Activated naive CD4-positive, alpha-beta T cell treated with anti-CD3 and anti-CD28 coated beads, Interleukin-2, amount 50 U/mL, for 24 hours (primary cell): ENCODE measurements around the gene GSTM3.
"Not testable (repeated sequence)": the region's sequence is repeated elsewhere in the genome, so short reads cannot be mapped to it uniquely, and the experiment has no call there.

Source experiments
- H3K27ac Mint-ChIP-seq: one replicate; pipeline ENCODE4 v1.8.0; 2021; ENCODE audit warnings: mild to moderate bottlenecking, mixed read lengths
- H3K27me3 Mint-ChIP-seq: one replicate; pipeline ENCODE4 v1.8.0; 2021; ENCODE audit warnings: mixed read lengths
- H3K36me3 Mint-ChIP-seq: one replicate; pipeline ENCODE4 v1.8.0; 2021; ENCODE audit warnings: mixed read lengths
- H3K4me1 Mint-ChIP-seq: one replicate; pipeline ENCODE4 v1.8.0; 2021; ENCODE audit warnings: mixed read lengths
- H3K4me3 Mint-ChIP-seq: one replicate; pipeline ENCODE4 v1.8.0; 2021; ENCODE audit warnings: mild to moderate bottlenecking, mixed read lengths
- H3K9me3 Mint-ChIP-seq: one replicate; pipeline ENCODE4 v1.8.0; 2021; ENCODE audit warnings: mixed read lengths

Gene GSTM3

DNA sequence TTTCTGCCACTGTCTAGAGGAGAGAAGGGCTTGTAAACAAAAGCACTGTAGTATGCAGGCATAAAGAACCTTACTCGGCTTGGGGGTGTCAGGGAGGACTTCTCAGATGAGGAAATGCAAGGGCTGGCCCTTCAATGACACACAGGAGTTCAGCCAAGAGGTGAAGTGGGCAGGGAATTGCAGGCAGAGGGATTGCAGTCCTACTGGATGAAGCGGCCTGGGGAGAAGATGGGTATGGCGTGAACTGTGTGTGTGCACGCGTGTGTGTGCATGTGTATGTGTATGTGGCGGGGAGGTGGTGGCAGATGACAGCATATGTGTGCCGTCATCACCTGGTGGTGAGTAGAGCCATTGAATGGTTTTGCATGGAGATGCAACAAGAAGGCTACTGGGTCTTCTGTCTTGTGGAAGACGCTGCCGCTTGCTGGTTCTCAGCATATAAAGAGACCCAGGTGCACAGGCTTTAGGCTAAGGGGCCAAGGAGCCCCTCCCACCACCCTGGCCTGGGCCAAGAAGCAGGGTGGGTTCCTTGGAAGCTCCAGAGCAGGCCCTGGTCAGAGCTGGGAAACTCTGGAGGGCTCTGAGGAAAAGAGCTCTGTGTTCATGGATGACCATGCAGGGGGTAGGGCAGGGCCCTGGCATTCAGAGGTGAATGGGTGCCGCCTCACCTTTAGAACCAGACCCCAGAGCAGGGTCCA is 26.9 kb upstream of the GSTM3 start:
- Mint-ChIP-seq H3K36me3 (no peaks in the 10 kb centered on the region), H3K4me1 (no peaks in the 10 kb centered on the region), H3K27me3 (no peaks in the 10 kb centered on the region), H3K4me3 (no peak overlapping the region), H3K9me3 (no peaks in the 10 kb centered on the region), H3K27ac (no peak overlapping the region)

DNA sequence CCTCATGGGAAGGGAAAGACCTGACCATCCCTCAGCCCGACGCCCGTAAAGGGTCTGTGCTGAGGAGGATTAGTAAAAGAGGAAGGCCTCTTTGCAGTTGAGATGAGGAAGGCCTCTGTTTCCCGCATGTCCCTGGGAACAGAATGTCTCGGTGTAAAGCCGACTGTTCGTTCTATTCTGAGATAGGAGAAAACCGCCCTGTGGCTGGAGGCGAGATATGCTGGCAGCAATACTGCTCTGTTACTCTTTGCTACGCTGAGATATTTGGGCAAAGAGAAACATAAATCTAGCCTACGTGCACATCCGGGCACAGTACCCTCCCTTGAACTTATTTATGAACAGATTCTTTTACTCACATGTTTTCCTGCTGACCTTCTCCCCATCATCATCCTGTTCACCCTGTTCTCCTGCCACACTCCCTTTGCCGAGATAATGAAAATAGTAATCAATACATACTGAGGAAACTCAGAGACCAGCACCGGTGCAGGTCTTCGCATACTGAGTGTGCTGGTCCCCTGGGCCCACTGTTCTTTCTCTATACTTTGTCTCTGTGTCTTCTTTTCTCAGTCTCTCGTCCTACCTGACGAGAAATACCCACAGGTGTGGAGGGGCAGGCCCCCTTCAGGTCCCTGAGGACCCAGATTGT is 26.3 kb upstream of the GSTM3 start:
- not testable (repeated sequence) for H3K9me3 Mint-ChIP-seq, H3K4me1 Mint-ChIP-seq, H3K27ac Mint-ChIP-seq, H3K27me3 Mint-ChIP-seq, H3K36me3 Mint-ChIP-seq, H3K4me3 Mint-ChIP-seq

DNA sequence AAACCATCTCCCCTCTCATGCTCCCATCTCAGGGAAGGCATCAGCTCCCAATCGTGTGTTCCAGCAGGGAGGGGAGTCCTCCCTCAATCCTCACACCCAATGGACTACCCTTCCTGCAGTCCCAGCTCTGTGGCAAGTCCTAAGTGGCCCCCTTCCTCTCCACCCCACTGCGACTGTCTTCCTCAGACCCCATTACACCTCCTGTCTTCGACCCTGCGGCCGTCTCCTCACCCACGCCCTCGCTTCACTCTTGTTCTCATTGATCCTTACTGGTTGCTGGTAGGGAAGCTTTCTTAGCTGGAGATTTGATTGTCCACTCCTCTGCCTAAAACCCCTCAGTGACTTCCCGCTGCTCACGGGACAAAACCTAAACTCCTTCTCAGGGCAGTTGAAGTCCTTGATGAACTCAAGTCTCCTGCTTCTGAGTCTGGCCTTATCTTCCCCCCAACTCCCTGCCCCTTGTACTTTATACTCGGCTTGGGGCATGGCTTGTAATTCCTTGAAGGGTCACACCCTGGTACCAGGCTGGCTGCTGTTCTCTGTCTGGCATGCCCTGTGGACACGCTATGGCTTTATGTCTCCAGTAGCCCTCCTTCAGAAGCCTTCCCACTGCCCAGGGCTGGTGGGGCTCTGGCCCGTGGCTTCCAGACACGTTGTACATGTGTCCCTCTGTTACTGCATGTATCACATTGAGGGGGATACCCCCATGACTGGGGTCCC is 25.2 kb upstream of the GSTM3 start:
- H3K9me3 Mint-ChIP-seq, result no peaks in the 10 kb centered on the region
- H3K27me3 Mint-ChIP-seq, result no peaks in the 10 kb centered on the region
- no peaks in the 10 kb centered on the region for H3K4me1 Mint-ChIP-seq
- no peak overlapping the region for H3K4me3 Mint-ChIP-seq
- no peaks in the 10 kb centered on the region for H3K36me3 Mint-ChIP-seq
- H3K27ac Mint-ChIP-seq, result no peak overlapping the region

DNA sequence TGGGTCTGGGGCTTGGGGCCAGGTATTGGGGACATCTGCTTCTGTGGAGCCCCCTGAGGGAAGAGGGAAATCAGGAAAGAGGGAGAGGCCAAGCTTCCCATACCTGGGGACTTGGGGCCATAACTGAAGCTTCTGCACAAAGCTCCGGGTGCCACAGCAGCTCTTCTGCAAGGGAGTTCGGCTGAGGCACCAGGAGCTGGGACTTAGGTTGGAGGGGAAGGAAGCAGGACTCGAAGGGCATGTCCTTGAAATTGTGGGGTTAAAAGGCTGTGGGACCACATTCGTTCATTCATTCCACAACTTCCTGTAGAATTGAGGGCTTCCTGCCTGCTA is 24.6 kb upstream of the GSTM3 start:
- Mint-ChIP-seq H3K27me3 (no peaks in the 10 kb centered on the region), H3K27ac (no peak overlapping the region), H3K4me1 (no peaks in the 10 kb centered on the region), H3K36me3 (no peaks in the 10 kb centered on the region), H3K4me3 (no peak overlapping the region), H3K9me3 (no peaks in the 10 kb centered on the region)

DNA sequence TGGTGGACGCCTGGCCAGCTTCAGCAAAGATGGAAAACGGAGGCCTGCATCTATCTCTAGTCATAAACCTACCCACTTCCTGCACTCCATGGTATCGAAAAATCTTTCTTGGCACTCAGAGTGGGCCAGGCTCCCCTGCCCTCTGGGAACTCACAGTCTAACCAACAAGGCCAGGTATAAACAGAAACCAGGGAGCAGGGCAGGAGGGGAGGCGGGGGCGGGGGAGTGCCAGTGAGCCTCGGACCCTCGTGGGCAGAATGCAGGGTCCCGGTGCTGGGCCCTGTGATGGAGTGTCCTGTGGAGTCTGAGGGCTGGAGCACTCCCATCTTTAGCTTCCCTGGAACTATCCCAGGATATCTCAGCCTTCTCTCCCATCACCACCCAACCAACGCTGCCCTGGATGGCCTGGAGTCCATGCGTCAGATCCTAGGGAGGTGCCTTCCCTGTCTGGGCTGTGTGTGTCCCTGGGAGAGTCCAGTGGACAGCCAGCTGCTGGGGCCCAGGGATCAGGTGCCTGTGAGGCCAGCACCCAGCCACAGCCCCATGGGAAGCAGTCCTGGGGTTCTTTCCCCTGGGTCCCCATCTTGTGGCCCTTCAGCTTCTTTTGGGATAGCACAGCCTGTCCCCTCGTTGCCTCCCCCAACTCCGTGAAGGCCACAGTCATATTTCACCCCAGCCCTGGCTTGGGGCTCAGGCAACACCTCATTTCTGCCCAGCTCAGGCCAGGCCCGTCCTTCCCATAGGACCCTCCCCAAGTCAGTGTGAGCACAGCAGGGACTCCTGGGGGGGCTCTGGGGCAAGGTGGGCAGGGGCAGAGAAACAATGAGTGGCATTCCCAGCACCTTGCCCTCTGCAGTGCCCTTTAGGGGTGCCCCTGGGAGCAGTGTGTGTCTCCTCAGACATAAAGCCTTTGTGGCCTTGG is 24.0 kb upstream of the GSTM3 start:
- no peaks in the 10 kb centered on the region for H3K9me3 Mint-ChIP-seq
- no peak overlapping the region for H3K4me3 Mint-ChIP-seq
- H3K27me3 Mint-ChIP-seq, result no peaks in the 10 kb centered on the region
- no peaks in the 10 kb centered on the region for H3K36me3 Mint-ChIP-seq
- no peak overlapping the region for H3K27ac Mint-ChIP-seq
- no peaks in the 10 kb centered on the region for H3K4me1 Mint-ChIP-seq

DNA sequence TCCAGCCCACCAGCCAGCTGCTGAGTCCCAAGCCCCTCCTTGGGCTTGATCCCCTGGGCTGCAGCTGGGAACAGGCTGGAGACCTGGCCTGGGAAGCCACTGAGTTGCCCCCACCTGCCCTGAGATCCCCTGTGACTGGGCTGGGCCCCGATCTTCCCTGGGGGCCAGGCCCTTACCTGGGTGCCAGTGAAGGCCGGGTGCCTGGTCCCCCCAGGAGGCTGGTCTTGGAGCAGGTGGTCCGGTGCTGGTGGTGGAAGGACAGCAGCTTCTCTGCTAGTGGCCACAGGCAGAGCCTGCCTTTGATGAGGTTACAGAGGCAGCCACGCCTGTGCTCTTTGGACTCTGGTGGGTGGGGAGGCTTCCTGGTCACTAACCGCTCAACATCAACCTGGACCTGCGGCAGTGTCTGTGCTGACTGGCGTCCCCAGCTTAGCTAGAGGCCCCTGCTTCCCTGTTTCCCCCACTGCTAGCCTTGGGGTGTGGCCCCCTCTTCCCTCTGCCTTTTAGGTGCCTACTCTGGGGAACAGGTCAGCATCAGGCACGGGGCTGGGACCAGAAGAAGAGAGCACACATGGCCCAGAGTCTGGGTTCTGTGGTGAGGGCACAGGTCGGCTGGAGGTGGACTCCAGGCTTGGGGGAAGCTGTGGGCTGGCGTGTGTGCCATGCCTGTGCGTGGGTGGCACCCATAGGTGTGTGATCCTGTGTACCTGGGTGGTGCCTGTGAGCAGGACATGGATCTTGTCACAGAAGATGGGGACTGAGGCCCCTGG is 23.0 kb upstream of the GSTM3 start, which contains the start of gene EPS8L3:
Gene EPS8L3 (minus strand): TSS at position 278 of the 770 bp plus-strand sequence. CDS start 2,174 bp downstream, outside the sequence.
- no peaks in the 10 kb centered on the region for H3K27me3 Mint-ChIP-seq
- no peaks in the 10 kb centered on the region for H3K36me3 Mint-ChIP-seq
- H3K9me3 Mint-ChIP-seq, result no peaks in the 10 kb centered on the region
- H3K4me1 Mint-ChIP-seq, result no peaks in the 10 kb centered on the region
- H3K4me3 Mint-ChIP-seq, result no peak within 1 kb of the TSS
- H3K27ac Mint-ChIP-seq, result no peak within 1 kb of the TSS

DNA sequence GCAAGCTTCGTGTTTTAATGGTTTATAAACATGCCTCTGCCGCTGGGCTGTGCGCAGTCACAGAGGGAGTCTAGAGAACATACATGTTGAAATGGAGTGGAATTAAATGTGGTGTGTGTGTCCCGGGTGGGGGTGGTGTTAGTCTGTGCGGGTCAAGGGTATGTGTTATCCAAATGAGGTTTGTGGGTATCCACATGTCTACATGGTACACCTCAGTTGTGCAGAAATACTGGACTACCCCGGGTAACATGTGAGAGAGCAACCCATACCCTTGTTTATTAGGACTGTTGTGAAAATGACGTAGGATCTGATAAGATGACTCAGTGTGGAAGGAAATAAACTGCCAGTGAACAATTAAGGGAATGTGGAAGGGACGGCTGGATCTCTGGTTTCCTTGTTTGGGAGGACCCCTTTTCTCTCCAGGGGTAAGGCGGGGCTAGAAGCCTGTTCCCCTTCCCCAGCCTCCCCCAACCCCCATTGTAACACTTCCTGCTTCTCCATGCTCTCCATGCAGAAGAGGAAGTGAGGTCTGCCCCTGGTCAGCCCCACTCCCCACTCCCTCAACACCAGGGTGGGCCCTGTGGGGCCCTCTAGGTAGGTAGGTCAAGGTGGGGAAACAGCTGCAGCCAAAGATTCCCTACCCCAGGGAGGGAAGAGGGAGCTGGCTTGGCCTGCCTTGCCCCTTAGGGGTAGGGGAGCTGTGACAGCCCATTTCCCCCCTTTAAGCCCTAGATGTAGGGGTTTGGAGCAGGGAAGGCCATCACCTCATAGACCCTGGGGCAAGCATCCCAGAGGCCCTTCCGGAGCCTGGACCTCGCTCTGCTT is 22.2 kb upstream of the GSTM3 start:
- H3K27me3 Mint-ChIP-seq, result no peaks in the 10 kb centered on the region
- H3K27ac Mint-ChIP-seq, result no peak overlapping the region

DNA sequence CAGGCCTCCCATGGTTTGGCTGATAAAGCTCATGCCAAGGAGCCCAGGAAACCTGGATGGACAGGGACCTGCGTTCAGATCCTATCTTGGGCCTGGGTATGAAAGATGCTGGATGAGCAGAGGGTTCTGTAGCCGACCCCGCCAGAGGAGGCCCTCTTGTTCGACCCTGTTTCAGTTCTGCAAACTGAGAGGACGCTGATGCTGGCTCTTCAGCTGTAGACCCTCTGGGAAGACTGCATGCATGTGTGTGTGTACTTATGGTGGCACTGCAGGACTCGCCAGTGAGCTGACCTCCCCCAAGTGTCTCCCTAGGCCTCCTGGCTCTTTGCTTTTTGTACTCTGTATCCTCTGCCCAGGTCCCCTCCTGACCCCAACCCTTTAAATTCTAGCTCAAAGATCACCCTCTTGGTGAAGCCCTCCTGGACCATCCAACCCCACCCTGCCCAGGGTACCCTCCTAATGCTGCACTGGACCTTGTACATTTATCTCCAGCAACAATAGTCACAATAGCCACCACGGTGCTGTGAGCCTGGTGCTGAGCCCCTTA is 21.3 kb upstream of the GSTM3 start:
- Mint-ChIP-seq H3K4me3 (no peak overlapping the region), H3K36me3 (no peaks in the 10 kb centered on the region), H3K27ac (no peak overlapping the region), H3K9me3 (no peaks in the 10 kb centered on the region), H3K4me1 (no peaks in the 10 kb centered on the region), H3K27me3 (no peaks in the 10 kb centered on the region)

More for the DNA sequence above, 22.2 kb upstream of the GSTM3 start:
- H3K4me1 Mint-ChIP-seq, result no peaks in the 10 kb centered on the region
- H3K4me3 Mint-ChIP-seq, result no peak overlapping the region
- no peaks in the 10 kb centered on the region for H3K36me3 Mint-ChIP-seq
- no peaks in the 10 kb centered on the region for H3K9me3 Mint-ChIP-seq

DNA sequence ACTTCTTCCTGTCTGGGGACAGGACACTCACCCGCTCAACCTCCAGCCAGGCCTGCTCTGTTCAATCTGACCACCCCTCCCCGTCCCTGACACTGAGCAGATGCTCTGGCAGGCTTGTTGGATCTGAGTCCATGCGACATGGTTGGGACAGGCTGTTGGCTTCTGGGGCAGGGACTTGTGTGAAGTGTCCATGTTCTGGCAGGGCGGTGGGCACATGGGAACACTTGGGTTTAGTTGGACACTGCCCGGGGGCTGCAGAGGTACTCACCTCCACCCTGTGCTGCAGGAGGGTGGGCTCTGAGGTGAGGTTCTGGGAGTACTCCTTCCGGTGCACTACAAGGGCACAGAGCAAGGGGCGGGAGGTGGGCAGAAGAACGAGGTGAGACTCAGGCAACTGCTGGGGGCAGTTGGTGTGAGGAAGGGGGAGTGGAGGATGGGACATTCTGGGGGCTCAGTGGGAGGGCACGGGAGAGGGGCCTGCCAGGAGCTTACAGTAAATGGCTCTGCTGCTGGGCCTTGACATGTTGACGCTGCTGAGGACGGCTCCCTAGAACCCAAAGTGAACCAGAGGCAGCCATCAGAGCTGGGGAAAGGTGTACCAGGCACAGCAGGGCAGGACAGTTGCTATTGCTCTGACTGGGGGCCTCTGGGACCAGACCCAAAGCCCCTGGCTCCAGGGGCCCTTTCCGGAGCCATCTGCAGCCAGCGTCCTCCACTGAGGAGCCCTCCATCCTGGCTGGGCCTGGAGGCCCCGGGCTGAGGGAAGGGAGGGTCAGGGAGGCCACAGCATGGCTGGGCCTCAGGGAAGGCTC is 20.6 kb upstream of the GSTM3 start:
- H3K27me3 Mint-ChIP-seq, result no peaks in the 10 kb centered on the region
- H3K27ac Mint-ChIP-seq, result no peak overlapping the region
- no peak overlapping the region for H3K4me3 Mint-ChIP-seq
- H3K36me3 Mint-ChIP-seq, result no peaks in the 10 kb centered on the region
- no peaks in the 10 kb centered on the region for H3K4me1 Mint-ChIP-seq
- no peaks in the 10 kb centered on the region for H3K9me3 Mint-ChIP-seq

DNA sequence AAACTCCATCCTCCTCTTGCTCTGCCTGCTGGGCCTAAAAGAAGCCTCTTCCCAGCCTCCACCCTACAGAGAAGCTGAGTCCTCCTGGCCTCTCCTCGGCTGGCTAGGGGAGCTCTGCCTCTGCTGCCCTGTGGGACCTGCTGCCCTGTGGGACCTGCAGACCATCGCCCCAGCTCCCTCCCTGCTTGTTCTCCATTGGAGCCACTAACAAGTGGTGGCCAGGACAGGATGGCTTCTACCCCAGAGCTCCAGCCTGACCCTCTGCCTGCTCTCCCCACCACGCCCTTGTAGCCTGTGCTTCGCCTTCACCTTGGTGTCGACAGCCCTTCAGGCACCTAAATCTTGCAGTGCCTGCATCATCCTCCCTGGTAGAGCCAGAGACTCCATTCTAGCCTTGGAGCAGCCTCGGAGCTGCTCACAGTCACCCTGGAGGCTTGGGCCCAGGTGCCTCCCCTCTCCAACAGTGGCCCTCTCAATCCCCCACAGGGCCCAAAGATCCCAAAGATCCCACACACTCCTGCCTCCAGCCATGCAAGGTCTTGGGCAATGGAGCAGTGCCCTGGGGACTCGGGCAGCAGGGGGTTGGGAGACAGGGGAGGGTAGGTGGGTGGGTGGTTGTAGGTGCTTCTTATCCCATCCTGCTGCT is 19.9 kb upstream of the GSTM3 start:
- H3K27me3 Mint-ChIP-seq, result no peaks in the 10 kb centered on the region
- H3K9me3 Mint-ChIP-seq, result no peaks in the 10 kb centered on the region
- H3K4me3 Mint-ChIP-seq, result no peak overlapping the region
- H3K4me1 Mint-ChIP-seq, result no peaks in the 10 kb centered on the region
- H3K36me3 Mint-ChIP-seq, result no peaks in the 10 kb centered on the region
- no peak overlapping the region for H3K27ac Mint-ChIP-seq

DNA sequence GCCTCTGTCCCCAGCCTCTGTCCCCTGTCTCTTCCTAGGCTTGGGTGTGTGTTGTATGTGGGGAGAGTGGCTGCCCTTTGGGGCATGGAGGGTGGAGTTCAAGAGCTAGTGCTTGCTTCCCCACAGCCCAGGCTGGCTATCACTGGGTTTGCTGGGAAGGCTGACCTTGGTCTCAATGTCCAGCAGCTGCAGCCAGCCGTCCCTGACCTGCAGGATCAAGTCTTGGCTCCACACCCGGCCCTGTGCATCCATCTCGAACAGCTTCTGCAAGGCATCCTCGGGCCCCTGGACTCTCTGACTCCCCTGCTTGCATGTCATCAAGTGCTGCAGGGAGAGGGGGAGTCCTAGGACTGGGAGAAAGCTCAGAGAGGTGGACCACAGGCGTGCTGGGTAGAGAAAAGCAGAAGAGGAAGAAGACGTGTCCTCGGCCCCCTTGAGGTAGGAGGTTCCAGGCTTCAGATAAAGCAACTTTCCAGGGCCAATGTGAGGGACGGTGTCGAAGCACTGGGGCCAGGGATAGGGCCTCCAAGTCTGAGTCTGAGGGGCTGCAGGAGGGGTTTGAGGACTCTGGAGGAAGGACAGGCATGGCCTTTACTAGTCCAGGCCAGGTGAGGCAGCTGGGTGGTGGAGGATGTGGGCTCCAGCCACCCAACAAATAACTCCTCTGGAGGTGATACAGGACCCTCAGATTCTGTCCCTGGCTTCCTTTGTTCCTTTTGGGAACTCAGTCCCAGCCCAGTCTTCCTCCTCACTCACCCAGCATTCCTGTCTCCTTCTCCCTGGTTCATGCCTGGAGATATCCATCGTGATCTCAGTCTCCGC is 18.9 kb upstream of the GSTM3 start:
- Mint-ChIP-seq H3K4me1 (no peaks in the 10 kb centered on the region), H3K27ac (peak overlapping the region; percentile 42), H3K36me3 (no peaks in the 10 kb centered on the region), H3K9me3 (no peaks in the 10 kb centered on the region), H3K27me3 (no peaks in the 10 kb centered on the region), H3K4me3 (no peak overlapping the region)

DNA sequence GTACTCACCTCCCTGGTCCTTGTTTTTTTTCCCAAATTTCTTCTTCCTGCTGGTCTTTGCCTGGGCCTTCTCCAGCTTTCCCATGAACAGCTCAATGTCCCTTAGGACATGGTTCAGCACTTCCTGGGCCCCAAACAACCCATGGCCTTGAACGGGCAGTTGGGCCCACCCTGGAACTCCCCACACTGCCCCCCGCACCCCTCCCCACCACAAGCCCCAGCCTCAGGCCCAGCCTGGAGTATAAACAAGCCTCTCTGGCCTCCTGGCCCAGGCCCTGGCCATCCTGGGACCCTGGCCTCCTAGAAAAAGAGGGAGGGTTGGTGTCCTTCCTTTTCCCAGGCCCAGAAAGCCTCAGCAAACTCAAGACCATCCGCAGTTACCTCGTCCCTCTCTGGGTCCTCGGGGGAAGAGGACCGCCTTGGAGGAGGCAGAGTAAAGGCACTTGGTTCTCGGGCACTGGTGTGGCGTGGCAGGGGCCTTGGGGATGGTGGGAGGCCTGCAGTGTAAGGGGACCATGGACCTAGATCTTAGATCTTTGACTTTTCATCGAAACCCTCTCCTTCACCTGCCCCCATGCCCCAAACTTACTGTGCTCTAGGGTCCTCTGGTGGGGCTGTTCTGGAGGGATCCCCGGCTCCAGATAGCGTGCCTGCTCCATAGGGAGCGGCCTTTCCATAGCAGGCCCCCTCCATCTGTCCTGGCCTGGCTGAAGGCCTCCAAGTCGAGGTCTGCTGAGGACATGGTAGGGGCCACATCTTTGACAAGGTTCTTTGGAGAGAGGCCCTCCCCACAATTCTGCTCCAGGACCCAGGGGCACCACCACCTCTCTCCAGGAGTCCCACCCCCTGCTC is 17.3 kb upstream of the GSTM3 start:
- H3K4me1 Mint-ChIP-seq, result no peaks in the 10 kb centered on the region
- no peak overlapping the region for H3K4me3 Mint-ChIP-seq
- H3K27me3 Mint-ChIP-seq, result no peaks in the 10 kb centered on the region
- H3K36me3 Mint-ChIP-seq, result no peaks in the 10 kb centered on the region
- no peaks in the 10 kb centered on the region for H3K9me3 Mint-ChIP-seq
- peak overlapping the region; percentile 64 for H3K27ac Mint-ChIP-seq
